Measurements from ENCODE around the gene COL15A1.

COL15A1 gene

DNA sequence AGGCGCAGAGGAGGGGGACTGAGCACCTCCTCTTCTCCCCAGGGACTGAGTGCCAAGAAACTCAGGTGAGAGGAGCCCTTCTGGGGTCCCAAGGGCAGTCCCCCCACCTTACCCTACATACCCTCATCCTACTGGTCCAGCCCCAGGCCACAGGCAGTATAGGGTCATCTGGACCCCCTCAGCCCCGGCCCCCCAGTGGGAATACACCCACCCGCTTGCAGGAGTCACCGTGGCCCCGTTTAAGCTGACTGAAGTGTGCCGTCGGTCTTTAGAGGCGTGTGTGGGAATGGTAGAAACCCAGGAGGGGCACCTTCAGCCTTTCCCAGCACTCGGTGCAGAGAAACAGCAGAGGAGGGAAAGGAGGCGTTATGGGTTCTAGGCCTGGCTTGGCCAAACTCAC is 30.8 kb downstream of the COL15A1 start:
- no peak for DNase-seq

- DNase-seq, result peak; percentile 39 to 48
These were observed 31.4 kb downstream of the COL15A1 start for GRCh38 chr9:98974994-98975712.

DNA sequence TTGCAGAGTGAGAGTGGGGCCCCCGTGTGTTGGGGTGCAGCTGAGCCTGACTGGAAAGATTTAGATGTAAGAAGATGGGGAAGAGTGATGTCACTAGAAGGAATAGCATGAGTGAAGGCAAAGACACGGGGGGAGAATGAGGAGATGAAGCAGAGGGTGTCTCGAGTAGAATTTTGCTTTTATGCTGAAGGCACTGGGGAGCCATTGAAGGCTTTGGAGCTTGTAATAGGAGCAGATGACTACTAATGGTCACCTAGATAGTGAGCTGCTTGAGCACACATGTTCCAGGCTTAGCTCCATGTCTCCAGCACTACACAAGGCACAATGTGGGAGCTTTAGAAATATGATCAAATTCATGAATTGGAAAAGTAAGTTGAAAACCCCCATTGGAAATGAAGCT is 32.1 kb downstream of the COL15A1 start:
- DNase-seq, result no peak

DNA sequence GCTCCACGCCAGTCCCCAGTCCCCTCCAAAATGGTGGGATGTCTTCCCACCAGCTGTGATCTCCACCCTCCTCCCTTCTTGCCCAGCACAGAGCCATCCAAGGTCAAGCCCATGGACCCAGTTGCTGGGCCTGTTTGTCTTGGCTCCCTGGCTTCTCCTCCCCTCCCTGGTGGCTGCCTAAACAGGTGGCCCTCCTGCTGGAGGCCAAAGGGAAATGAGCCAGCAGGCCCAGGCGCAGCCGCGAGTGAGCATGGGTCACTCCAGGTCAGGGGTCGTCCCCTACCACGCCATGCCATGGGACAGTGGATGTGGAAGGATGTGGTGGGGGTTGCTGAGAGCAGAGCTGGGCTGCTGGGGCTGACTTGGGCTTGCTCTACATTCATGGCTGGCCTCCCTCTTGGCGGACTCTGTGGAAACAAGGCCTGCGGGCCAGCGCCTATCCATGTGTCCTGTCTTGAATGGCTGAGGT is 33.6 kb downstream of the COL15A1 start:
- no peak for DNase-seq

DNA sequence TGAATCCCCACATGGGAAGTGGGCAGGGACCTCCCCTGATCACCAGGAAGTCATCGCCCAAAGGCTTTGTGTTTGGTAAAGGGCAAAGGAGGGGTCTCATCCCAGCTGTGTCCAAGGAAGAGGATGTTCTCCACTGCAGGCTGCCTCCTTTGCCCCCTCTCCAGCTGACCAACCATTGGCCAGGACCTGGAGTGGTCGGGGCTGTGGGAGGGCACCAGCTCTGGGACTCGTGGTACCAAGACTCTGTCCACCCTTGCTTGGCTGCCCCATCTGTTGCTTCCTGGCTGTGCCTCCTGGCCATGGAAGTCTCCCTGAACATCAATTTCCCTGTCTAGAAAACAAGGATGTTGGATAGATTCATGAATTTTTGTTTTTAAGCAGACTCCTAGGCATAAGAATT is 34.1 kb downstream of the COL15A1 start:
- no peak for DNase-seq

- DNase-seq, result no peak
These were observed 34.5 kb downstream of the COL15A1 start for GRCh38 chr9:98978231-98978681.

DNA sequence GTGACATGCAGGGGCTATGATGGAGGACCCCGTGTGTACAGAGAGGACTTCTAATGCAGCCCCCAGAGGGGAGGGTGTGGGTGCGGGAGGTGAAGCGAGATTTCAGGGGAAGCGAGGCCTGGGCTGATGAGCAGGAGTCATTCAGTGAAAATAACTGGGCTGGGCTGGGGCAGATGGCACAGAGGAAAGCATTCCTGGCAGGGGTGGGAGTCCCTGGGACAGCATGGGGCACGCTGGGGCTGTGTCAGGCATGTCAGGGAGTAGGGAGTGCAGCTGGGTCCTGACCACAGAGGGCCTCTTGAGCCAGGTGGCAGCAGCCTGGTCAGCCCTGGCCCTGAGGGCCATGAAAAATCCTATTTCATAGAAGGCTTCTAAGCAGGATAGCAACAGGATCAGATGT is 36.6 kb downstream of the COL15A1 start:
- DNase-seq, result no peak

DNA sequence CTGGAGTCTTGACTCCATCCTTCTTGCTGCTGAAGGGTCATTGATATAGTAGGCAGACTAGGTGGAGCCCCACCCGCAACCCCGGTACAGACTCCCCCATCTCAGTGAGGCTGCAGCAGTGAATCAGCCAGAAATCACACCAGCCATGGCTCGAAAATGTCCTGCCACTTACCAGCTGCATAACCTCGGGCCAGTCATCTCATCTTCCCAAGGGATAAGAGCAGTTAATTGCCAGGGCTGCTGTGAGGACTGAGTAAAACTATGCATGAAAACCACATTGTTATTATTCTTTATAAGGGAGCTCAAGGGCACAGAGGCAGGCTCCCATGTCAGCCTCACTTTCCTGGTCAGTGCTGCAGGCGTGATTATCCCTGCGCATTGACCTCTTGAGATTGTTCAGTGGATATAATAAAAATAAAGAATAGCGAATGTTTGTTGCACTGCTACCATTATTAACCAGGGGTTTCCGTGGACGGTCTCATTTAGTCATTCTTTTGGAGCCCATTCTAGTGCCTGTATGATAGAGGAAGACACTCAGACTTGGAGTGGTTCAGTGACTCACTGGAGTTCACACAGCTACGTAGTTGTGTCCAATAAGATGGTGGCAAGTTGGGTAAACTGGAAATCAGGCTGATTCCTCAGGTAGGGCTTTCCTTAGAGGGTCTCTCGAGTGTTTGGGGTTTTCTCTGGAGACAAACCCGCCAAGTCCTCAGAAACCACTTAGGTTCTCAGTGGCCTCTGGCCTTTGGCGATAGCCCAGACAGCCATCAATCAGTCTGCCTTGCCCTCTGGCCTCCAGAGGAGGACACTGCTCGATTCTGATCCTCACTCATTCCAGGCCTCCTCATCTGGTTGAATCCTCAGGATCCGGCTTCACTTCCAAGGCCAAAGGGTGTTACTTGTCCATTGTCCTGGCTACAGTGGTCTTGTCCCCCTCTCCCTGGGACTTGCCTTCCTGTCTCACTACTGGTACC is 39.9 kb downstream of the COL15A1 start:
- DNase-seq, result no peak

DNA sequence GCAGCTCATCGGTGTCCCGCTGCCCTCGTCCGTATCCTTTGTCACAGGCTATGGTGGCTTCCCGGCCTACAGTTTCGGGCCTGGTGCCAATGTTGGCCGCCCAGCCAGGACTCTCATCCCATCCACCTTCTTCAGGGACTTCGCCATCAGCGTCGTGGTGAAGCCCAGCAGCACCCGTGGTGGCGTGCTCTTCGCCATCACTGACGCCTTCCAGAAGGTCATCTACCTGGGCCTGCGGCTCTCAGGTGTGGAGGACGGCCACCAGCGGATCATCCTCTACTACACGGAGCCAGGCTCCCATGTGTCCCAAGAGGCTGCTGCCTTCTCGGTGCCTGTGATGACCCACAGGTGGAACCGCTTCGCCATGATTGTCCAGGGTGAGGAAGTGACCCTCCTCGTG is 41.9 kb downstream of the COL15A1 start:
- no peak for DNase-seq

DNA sequence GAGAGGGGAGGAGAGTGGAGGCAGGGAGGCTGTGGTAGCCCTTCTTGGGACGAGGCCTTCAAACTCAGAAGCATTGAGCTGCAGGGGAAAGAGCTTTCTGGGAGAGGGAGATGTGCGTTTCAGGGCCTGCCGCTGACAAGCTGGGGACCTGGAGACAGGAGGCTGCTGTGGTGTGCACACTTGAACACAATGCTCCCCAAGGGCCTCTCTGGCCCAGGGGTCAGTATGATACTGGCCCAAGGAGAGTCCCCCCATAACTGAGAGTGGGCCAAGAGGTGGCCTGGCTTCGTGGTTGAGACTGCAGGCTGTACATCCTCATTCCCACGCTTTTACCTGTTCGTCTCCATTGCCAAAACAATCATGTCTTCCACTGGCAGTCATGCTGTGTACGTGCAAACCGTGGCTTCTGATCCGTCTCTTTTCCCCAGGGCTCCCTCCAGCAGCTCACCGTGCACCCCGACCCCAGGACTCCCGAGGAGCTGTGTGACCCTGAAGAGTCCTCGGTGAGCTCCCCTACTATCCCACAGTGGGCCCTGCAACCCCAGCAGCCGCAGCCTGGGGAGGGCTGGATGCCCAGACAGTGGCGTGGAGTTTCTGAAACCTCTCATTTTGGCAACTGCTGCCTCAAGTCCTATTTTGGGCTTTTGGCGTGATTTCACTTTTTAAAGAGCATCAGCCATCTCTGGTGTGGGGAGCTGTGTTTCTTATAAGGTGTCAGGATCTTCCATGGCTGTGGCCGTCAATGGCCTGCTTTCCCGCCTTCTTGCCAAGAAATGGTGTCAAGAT is 43.4 kb downstream of the COL15A1 start:
- no peak for DNase-seq

DNA sequence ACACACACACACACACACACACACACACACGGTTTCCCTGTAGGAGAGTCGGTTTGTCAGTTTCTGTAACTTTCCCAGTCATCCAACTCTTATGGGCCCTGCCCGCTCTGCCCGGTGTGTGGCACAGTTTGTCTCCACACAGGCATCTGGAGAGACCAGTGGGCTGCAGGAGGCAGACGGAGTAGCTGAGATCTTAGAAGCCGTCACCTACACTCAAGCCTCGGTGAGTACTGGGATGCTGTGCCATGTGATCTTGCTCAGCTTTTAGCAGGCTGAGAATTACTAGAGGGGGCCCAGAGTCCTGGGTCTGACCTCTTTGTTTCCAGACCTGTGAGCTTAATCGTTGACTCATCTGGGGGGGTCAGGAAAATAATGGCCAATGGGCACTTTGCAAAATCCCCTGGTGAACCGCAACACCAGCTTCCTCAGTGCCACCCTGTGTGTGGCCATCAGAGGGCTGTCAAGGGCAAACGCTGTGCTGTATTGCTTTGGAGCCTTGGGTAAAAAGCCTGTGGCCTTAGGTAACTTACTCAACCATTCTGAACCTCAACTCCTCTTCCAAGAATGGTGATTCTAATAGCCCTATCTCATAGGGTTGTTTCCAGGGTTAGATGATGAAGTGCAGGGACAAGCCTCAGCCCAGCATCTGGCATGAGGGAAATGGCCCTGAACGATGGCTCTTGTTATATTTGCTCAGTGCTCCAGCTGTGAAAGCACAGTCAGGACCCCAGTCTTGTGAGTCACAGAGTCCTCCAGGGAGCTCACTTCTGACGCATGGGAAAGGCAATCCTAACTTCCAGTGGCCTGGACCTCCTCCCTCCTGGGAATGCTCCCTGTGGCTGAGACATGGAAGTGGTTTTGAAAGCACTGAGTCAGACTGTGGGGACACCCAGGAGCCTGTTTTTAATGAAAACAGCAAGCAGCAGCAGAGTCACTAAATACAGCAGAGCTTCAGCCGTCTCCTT is 45.6 kb downstream of the COL15A1 start:
- no peak for DNase-seq

GRCh38 chr9:98990181-98990870 is 46.6 kb downstream of the COL15A1 start:
- no peak for DNase-seq

- no peak for DNase-seq
These were observed 48.6 kb downstream of the COL15A1 start for GRCh38 chr9:98992107-98992884.

- DNase-seq, result no peak
These were observed 49.3 kb downstream of the COL15A1 start for GRCh38 chr9:98992885-98993569.

DNA sequence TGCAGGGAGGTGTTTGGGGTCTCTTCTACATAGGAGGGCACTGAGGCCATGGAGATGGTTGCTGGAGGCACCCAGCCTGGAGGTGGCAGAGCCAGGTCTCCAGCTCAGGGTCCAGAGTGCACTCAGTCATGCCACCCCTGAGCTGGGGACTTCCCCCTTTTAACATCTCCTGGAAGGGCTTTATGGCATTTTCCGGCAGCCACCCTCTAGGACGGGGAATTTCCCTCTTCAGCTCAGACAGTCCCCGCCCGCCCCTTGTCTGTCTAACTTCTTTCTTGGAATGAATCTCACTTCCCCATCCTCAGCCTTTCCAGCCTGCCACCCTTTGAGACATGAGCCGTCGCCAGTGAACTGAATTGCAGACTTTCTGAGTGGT is 49.9 kb downstream of the COL15A1 start:
- DNase-seq, result no peak

- DNase-seq, result no peak
These were observed 50.7 kb downstream of the COL15A1 start for GRCh38 chr9:98994172-98995058.

- no peak for DNase-seq
These were observed 51.5 kb downstream of the COL15A1 start for GRCh38 chr9:98995059-98995671.

- DNase-seq, result no peak
These were observed 52.3 kb downstream of the COL15A1 start for GRCh38 chr9:98995971-98996504.

All from Kasumi-1 (cell line).